GM12878 (cell line): ENCODE results near the gene RWDD4. TPM values are rescaled to one million over a fixed set of nuclear protein-coding genes. Genes with fewer than 3 reads are reported as not detected.

Experiments used
- ATF7 ChIP-seq: fragments of 450-650 bp; IDR thresholded peaks from 2 replicates; pipeline ENCODE4 v1.6.1; 2016; ENCODE audit warnings: low read depth, mild to moderate bottlenecking
- CBFB ChIP-seq: IDR thresholded peaks from 2 replicates; pipeline ENCODE4 v1.6.1; 2016; ENCODE audit warnings: antibody characterized with exemption, low read depth
- CBX3 ChIP-seq: fragments of 200-600 bp; sonication (generic); IDR thresholded peaks from 2 replicates; pipeline ENCODE4 v1.6.1; 2016; ENCODE audit warnings: low read depth, borderline replicate concordance
- CEBPZ ChIP-seq: fragments of 150-350 bp; IDR thresholded peaks from 2 replicates; pipeline ENCODE4 v1.6.1; 2016; ENCODE audit warnings: low read depth, low read length
- DPF2 ChIP-seq: fragments of 450-650 bp; IDR thresholded peaks from 2 replicates; pipeline ENCODE4 v1.6.1; 2017; ENCODE audit warnings: mild to moderate bottlenecking
- EED ChIP-seq: sonication (generic); IDR thresholded peaks from 2 replicates; pipeline ENCODE4 v1.6.1; 2016; ENCODE audit warnings: antibody characterized with exemption, low read depth
- GABPA ChIP-seq: IDR thresholded peaks from 2 replicates; pipeline ENCODE4 v1.6.1; 2014; ENCODE audit warnings: antibody characterized with exemption, low read depth, mild to moderate bottlenecking, inconsistent platforms
- IKZF1 ChIP-seq: fragments of 450-650 bp; conservative IDR thresholded peaks from 2 replicates; pipeline ENCODE4 v1.6.1; 2017; ENCODE audit warnings: antibody characterized with exemption, mild to moderate bottlenecking
- IKZF2 ChIP-seq, 2 experiments: fragments of 450-650 bp; IDR thresholded peaks; 2 replicates each; pipeline ENCODE4 v1.6.1; 2017; ENCODE audit warnings: mild to moderate bottlenecking in 2 of 2, moderate library complexity in 2 of 2
- IRF3 ChIP-seq: fragments of 450-650 bp; IDR thresholded peaks from 2 replicates; pipeline ENCODE4 v1.6.1; 2014; ENCODE audit warnings: mild to moderate bottlenecking
- JUNB ChIP-seq: IDR thresholded peaks from 2 replicates; pipeline ENCODE4 v1.6.1; 2016; ENCODE audit warnings: antibody characterized with exemption, mild to moderate bottlenecking
- RCOR1 ChIP-seq: conservative IDR thresholded peaks from 2 replicates; pipeline ENCODE4 v1.6.1; 2012; ENCODE audit warnings: low read depth, low read length, improper control_type of control experiment
- SMAD1 ChIP-seq: fragments of 450-650 bp; IDR thresholded peaks from 2 replicates; pipeline ENCODE4 v1.6.1; 2018; ENCODE audit warnings: mild to moderate bottlenecking, low read depth; ENCODE audit not compliant: partially characterized antibody
- TAF1 ChIP-seq: IDR thresholded peaks from 2 replicates; pipeline ENCODE4 v1.6.1; 2011; ENCODE audit warnings: mild to moderate bottlenecking, low read depth, low read length, borderline replicate concordance
- TARDBP ChIP-seq: IDR thresholded peaks from 2 replicates; pipeline ENCODE4 v1.6.1; 2016; ENCODE audit warnings: borderline replicate concordance
- ZBTB40 ChIP-seq: fragments of 450-650 bp; IDR thresholded peaks from 2 replicates; pipeline ENCODE4 v1.6.1; 2016; ENCODE audit warnings: mild to moderate bottlenecking, moderate library complexity, borderline replicate concordance
- ZNF384 ChIP-seq: IDR thresholded peaks from 2 replicates; pipeline ENCODE4 v1.6.1; 2012; ENCODE audit warnings: low read depth, mild to moderate bottlenecking, low read length, improper control_type of control experiment, borderline replicate concordance
- ZNF592 ChIP-seq: fragments of 450-650 bp; IDR thresholded peaks from 2 replicates; pipeline ENCODE4 v1.6.1; 2017; ENCODE audit warnings: mild to moderate bottlenecking, moderate library complexity
- polyA plus RNA-seq, 11 experiments: library from polyadenylated mRNA; depleted of rRNA in 4 of 11; unstranded in 6 of 11; stranded (reverse) in 5 of 11; fragments of >200 nt; fragmentation: Nextera tagmentation in 4 of 11; fragmentation: Illumina TruSeq in 1 of 11; extraction: Ambion mirVana in 4 of 11; extraction: Trizol in 1 of 11; gene quantifications; 1 replicate in 1 of 11; 2 replicates in 10 of 11; pipeline versions ENCODE4 v1.2.1 to v1.2.3, GENCODE V29; 2011 to 2016; ENCODE audit warnings: inconsistent platforms in 2 of 11, missing spikeins in 2 of 11, low read depth in 1 of 11
- total RNA-seq, 4 experiments: library from RNA; depleted of rRNA in 3 of 4; stranded (reverse); fragments of >200 nt in 3 of 4; fragmentation: Illumina TruSeq in 1 of 4; extraction: Trizol in 1 of 4; gene quantifications; 2 replicates each; pipeline versions ENCODE4 v1.2.1 to v1.2.3, GENCODE V29; 2013 to 2021

RWDD4 gene
- total and polyA plus RNA-seq, 10 of the 15 experiments (the other 5 are each of a cell fraction or from before 2014, with no cell fraction given), result 11.2 to 37.8 (median 19.9) TPM

- TF ChIP-seq CBFB, result no peak
- peak; percentile 67 to 69 for TF ChIP-seq IKZF2 (IDR thresholded peaks at IDR 0.05)
- TF ChIP-seq ZBTB40, result peak; percentile 82; the same call in 1 of the 2 replicates
- TF ChIP-seq EED, result no peak
- no peak for TF ChIP-seq ATF7
- no peak for TF ChIP-seq RCOR1
- peak; percentile 87 for TF ChIP-seq IKZF1
- no peak for TF ChIP-seq ZNF592
- TF ChIP-seq TAF1, result peak; percentile 51; the same call in 1 of the 2 replicates
- peak; percentile 89 for TF ChIP-seq GABPA
- no peak for TF ChIP-seq CBX3
- no peak for TF ChIP-seq ZNF384
- TF ChIP-seq TARDBP, result no peak
- no peak for TF ChIP-seq JUNB
- TF ChIP-seq SMAD1, result no peak
- TF ChIP-seq DPF2, result peak; percentile 99
- TF ChIP-seq CEBPZ, result no peak
- peak; percentile 78 for TF ChIP-seq IRF3
Measured at GRCh38 chr4:183659029-183659871, at the start of gene RWDD4, which contains the start of gene TRAPPC11 (continued).
